ENCODE data around the gene ERFE. TPM values are rescaled to one million over a fixed set of nuclear protein-coding genes. Genes with fewer than 3 reads are reported as not detected.

The ERFE gene
- polyA plus RNA-seq, 4 donors: 0.70 to 7.7 (median 5.0) TPM

DNA sequence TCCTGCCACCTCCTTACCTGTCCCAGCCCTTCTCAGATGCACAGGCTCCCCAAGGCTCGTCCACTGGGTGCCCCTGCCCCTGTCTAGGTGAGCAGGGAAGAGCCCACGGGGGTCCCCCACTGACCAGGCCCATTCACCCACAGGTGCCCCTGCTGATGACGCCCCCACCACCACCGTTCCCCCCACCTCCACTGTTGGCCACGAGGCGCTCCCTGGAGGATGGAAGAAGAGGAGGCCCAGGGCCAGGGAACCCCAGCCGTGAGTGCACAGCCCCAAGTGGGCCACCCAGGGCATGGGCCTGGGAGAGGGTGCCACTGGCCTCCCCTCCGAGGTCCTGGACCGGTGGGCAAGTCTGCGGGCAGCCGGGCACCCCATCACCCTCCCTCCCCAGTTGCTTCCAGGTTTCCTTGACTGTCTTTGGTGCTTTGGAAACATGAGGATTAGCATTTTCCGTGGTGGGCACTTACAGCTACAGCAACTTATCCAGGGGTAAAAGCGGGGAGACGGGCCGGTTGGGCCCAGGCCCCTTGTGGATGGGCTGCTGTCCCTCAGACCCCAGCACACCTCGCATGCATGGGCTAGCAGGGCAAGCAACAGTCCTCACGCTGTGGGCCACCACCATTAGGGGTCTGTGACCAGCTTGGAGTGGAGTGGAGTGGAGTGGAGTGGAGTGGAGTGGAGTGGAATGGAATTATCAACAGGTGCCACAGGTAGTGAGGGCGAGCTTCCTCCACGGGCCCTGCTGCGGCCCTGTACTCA is 33.5 kb upstream of the ERFE start:
- DNase-seq (ENCODE audit: low read depth in 4 of 4, low spot score in 3 of 4): no peak

DNA sequence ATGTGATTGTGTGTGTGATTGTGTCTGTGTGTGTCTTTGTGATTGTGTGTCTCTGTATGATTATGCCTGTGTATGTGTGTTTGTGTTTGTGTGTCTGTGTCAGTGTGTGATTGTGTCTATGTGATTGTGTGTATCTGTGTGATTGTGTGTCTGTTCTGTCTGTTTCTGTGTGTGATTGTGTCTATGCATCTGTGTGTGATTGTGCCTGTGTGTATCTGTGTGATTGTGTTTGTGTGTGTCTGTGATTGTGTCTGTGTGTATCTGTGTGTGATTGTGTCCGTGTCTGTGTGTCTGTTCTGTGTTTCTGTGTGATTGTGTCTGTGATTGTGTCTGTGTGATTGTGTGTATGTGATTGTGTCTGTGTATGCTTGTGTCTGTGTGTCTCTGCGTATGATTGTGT is 32.4 kb upstream of the ERFE start:
- DNase-seq (ENCODE audit: low read depth in 4 of 4, low spot score in 3 of 4): no peak

DNA sequence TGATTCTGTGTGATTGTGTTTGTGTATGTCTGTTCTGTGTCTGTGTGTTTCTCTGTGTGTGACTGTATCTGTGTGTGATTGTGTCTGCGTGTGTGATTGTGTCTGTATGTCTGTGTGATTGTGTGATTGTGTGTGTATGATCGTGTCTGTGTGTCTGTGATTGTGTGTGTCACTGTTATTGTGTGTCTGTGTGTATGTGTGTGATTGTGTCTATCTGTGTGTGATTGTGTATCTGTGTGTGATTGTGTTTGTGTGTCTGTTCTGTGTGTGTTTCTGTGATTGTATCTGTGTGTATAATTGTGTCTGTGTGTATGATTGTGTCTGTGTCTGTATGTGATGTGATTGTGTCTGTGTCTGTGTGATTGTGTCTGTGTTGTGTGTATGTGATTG is 32.0 kb upstream of the ERFE start:
- DNase-seq (ENCODE audit: low read depth in 4 of 4, low spot score in 3 of 4): no peak

DNA sequence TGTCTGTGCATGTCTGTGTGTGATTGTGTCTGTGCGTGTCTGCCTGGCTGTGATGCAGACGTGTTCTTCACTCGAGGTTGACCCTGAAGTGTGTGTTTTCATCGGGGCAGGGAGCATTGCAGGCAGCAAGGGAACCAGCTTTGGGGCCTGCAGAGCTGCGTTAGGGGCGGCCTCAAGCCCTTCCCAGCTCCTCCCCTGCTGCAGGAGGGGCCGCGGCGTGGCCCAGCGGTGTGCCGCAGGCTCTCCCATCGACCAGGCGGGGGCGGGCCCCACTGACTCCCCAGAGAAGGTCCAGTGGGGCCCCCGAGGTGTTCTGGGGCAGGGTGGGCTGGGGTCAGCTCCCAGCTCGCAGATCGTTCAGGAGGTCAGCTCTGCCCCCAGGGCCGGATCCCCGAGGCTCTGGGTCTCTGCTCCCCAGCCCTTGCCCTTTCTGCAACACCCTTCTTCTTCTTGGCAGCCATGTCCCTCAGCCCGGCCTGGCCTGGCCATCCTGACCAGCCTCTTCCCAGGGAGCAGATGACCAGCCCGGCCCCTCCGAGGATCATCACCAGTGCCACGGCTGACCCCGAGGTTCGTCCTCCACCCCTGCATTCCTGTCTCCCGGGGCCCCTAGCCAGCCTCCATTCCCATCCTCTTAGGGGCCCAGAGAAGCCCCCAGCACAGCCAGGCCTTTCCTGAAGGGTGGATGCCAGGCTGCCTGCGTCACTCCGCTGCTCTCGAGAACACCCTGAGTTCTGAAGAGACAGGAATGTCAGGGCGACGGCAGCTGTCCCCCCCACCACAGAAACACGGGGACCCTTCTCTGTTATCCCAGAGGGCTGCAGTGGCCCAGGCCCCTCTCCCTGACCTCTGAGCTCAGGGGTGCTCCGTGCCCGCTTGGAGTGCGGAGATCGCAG is 31.4 kb upstream of the ERFE start:
- peak in 1 of 4 donors; percentile 35 for DNase-seq (ENCODE audit: low read depth in 4 of 4, low spot score in 3 of 4)

- DNase-seq (ENCODE audit: low read depth in 4 of 4, low spot score in 3 of 4): no peak
Measured at GRCh38 chr2:238128061-238128440, 30.7 kb upstream of the ERFE start.

GRCh38 chr2:238128534-238129001 is 30.2 kb upstream of the ERFE start:
- DNase-seq (ENCODE audit: low read depth in 4 of 4, low spot score in 3 of 4): no peak

- no peak for DNase-seq (ENCODE audit: low read depth in 4 of 4, low spot score in 3 of 4)
Measured at GRCh38 chr2:238129166-238130010, 29.4 kb upstream of the ERFE start.

DNA sequence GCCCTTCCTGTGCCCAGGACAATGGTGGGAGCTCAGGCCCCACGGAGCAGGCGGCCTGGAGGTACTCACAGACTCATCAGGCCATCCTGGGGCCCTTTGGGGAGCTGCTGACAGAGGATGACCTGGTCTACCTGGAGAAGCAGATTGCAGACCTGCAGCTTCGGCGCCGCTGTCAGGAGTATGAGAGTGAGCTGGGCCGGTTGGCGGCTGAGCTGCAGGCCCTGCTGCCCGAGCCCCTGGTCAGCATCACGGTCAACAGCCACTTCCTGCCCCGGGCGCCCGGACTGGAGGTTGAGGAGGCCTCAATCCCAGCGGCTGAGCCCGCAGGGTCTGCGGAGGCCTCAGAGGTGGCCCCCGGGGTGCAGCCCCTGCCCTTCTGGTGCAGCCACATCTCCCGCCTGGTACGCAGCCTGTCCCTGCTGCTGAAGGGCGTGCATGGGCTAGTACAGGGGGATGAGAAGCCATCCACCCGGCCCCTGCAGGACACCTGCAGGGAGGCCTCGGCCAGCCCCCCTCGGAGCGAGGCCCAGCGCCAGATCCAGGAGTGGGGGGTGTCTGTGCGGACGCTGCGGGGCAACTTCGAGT is 28.6 kb upstream of the ERFE start:
- no peak for DNase-seq (ENCODE audit: low read depth in 4 of 4, low spot score in 3 of 4)

GRCh38 chr2:238130696-238131628 is 27.8 kb upstream of the ERFE start:
- no peak for DNase-seq (ENCODE audit: low read depth in 4 of 4, low spot score in 3 of 4)

DNA sequence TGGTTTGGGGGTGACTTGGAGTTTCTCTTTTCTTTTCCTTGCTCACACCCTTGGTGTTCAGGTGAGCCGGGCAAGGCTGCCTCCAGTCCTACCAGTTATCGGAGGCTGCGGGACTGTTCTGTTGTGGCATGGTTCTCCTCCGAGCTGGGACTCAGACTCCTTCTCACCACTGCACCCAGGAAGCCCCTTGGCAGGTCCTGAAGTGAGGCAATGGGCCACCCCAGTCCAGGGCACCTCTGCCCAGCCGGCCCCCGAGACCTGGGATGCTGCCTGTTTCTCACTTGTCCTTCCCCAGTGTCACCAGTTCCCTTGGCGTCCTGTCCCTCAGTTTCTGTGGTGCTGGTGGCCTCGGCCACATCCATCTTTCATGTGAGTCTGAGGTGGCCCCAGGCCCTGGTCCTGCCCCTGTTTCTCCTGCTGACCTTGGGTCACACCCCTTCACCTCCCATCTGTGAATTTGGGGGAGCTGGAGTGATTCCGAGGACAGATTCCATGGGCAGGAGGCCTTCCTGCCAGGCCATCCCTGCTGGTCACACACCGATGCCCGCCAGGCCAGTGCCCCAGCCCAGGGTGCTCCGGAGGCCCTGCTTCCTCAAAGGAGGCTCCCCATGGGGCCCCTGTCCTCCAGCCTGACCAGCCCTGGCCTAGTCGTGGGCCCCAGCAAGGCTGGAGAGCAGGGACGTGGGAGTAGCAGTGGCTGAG is 26.9 kb upstream of the ERFE start:
- DNase-seq (ENCODE audit: low read depth in 4 of 4, low spot score in 3 of 4): no peak

DNA sequence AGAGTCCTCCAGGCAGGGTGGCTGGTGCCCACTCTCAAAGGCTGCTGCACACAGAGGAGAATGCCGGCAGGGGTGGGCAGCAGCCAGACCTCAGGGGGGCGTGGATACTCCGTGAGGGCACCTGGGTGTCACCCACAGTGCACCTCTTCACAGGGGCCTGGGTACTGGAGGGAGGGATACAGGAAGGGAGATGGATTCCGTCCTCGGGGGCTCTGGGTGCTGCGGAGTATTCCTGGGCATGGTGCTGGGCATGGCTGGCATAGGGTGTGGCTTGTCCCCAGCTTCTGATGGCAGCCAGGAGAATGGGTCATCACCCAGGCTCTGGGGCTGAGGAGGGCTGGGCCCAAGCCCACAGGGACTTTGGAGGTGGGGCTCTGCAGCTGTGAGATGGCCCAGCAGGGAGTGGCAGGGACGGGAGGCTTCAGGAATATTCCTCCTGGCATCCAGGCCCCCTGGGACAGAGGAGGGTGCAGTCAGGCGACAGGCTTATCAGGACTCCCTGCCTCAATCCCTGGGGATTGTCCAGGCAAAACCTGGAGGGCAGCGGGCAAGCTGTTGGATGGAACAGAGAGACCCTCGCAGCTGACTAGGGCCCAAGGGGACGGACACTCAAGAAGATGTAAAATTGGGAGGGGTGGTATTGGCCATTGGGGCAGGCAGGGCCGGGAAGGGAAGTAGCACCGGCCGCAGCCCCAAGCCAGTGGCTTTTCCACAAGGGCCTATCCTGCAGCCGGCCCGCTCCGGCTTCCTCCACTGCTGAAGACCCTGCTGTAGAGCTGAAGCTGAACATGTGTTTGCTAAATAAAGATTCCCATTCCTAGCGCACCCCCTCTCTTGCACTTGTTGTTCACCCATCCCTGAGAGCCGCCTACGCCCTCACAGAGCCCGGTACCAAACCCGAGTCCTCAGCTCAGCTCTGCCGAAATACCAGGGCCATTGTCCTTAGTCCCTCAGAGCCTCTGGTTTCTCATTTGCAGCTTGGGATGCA is 26.0 kb upstream of the ERFE start:
- DNase-seq (ENCODE audit: low read depth in 4 of 4, low spot score in 3 of 4): no peak

DNA sequence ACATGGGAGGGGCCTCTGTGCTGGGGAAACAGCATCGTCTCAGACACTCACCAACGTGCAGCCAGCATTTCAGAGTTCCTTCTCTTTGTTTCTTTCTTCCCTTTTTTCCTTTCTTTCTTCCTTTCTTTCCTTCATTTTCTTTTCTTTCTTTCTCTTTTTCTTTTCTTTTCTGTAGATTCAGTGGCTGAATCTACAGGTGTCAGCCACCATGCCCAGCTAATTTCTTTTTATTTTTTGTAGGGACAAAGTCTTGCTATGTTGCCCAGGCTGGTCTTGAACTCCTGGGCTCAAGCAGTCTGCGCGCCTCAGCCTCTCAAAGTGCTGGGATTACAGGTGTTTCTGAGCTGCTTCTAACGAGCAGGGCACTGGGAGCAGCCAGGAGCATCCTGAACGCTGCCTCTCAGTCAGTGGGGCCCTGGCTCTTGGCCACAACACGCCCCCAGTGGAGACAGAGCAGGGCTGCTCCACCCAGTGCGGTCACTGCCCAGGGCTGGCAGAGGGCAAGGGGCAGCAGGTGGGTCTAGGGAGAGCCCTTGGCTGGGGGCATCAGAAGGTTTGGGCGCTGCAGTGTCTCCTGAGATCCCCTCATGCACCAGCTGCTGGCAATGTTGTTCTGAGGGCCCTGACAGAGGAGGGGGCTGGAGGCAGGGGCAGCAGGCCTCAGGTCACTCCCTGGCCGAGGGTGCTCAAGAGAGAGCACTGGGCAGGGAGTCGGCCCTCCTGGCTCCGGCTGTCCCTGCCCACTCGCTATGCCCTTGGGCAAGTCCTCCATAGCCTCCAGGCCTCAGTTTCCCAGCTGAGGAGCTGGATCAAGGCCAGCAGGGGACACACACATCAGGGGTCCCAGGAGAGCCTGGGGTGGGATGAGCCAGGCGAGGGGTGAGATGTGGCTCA is 25.0 kb upstream of the ERFE start:
- no peak for DNase-seq (ENCODE audit: low read depth in 4 of 4, low spot score in 3 of 4)

GRCh38 chr2:238134393-238134785 is 24.4 kb upstream of the ERFE start:
- DNase-seq (ENCODE audit: low read depth in 4 of 4, low spot score in 3 of 4): no peak

- DNase-seq (ENCODE audit: low read depth in 4 of 4, low spot score in 3 of 4): no peak
Measured at GRCh38 chr2:238135601-238136150, 23.1 kb upstream of the ERFE start.

DNA sequence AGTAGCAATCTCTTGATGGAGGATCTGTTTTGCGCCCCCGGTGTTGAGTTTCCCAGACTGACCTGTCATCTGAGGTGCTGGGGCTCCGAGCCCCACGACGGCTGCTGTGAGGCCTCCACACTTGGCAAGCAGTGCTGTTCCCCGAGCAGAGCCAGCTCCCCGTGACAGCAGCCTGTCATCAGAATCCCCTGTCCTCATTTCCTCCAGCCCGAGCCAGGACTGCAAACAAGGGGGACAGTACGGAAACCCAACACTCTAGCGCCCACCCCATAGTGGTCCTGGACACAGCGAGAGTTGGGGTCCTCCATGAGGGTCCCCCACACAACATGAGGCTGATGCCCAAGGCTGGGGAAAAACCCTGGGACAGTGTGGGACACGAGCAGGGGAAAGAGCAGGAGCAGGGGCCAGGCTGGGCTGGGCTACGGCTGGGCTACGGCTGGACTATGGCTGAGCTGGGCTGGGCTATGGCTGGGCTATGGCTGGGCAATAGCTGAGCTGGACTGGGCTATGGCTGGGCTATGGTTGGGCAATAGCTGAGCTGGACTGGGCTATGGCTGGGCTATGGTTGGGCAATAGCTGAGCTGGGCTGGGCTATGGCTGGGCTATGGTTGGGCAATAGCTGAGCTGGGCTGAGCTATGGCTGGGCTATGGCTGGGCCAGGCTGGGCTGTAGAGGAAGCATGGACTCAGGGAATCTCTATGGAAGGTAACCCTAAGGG is 21.8 kb upstream of the ERFE start:
- DNase-seq (ENCODE audit: low read depth in 4 of 4, low spot score in 3 of 4): no peak

DNA sequence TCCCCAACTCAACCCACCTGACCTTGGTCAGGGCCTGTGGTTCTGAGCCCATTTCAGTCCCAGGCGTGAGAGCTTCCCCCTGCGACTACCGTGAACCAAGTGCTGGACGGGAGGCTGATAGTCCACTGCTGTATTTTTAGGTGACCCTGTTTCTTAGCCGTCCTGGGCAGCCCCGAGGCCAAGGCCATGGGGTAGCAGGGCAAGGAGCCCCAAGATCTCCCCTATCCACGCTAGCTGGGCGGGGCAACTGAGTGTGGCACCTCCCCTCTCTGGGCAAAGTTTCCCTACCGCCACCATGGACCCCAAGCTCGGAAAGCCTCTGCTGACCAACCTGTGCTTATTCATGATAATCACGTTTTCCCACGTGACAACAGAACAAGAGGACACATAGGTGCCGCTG is 20.9 kb upstream of the ERFE start:
- no peak for DNase-seq (ENCODE audit: low read depth in 4 of 4, low spot score in 3 of 4)

All from left renal pelvis (tissue), 4 donors.